CD4-positive, alpha-beta T cell (primary cell): ENCODE measurements around the gene LAMTOR2. TPM values are rescaled to one million over a fixed set of nuclear protein-coding genes. Genes with fewer than 3 reads are reported as not detected.

ENCODE experiments used
- ATAC-seq: fragments of 200-7000 bp; cut with Tn5 transposase; one replicate; pipeline ENCODE4 v1.10.0; 2022; ENCODE audit warnings: mild to moderate bottlenecking; ENCODE audit not compliant: poor library complexity
- CTCF ChIA-PET: fragments of 350-600 bp; sonication (Branson Sonifier 250); formaldehyde crosslinking; loops from one replicate; lab custom pipeline; 2021; ENCODE audit warnings: antibody characterized with exemption, inconsistent platforms; lab: Charles Lee
- POLR2A ChIA-PET: fragments of 350-600 bp; sonication (Branson Sonifier 250); formaldehyde crosslinking; loops from one replicate; lab custom pipeline; 2021; ENCODE audit warnings: antibody characterized with exemption, inconsistent platforms; lab: Charles Lee
- DNase-seq, 14 experiments: peaks; one replicate each; pipeline ENCODE4 v3.0.0-alpha.2; 2013 to 2020; ENCODE audit warnings: mixed read lengths in 2 of 14
- H3K27ac ChIP-seq, 2 donors: one replicate each; pipeline versions ENCODE4 v1.5.1 to v1.7.0; 2013; ENCODE audit warnings: low read length in 2 of 2, low read depth in 1 of 2, mild to moderate bottlenecking in 1 of 2
- H3K27me3 ChIP-seq, 2 experiments: 1 replicate in 1 of 2; 2 replicates in 1 of 2; pipeline versions ENCODE4 v1.6.1 to v1.7.0; 2013; ENCODE audit warnings: low read length in 2 of 2, control low read depth in 1 of 2, mild to moderate bottlenecking in 1 of 2, moderate library complexity in 1 of 2; ENCODE audit not compliant: insufficient read depth in 2 of 2, control insufficient read depth in 1 of 2
- H3K36me3 ChIP-seq: one replicate; pipeline ENCODE4 v1.6.1; 2013; ENCODE audit warnings: low read length, control low read depth; ENCODE audit not compliant: insufficient read depth
- H3K4me1 ChIP-seq: one replicate; pipeline ENCODE4 v1.6.1; 2013; ENCODE audit warnings: low read length, control low read depth; ENCODE audit not compliant: insufficient read depth
- H3K4me3 ChIP-seq: one replicate; pipeline ENCODE4 v1.5.1; 2013; ENCODE audit warnings: mild to moderate bottlenecking, low read length, moderate library complexity
- H3K9me3 ChIP-seq, 2 experiments: 1 replicate in 1 of 2; 2 replicates in 1 of 2; pipeline versions ENCODE4 v1.6.1 to v1.7.0; 2013; ENCODE audit warnings: low read length in 2 of 2, mild to moderate bottlenecking in 2 of 2, control low read depth in 1 of 2, moderate library complexity in 1 of 2; ENCODE audit not compliant: control insufficient read depth in 1 of 2, insufficient read depth in 1 of 2
- H3K27ac Mint-ChIP-seq: one replicate; pipeline ENCODE4 v1.8.0; 2020; ENCODE audit warnings: mixed read lengths
- H3K27me3 Mint-ChIP-seq: one replicate; pipeline ENCODE4 v1.8.0; 2021; ENCODE audit warnings: mixed read lengths
- H3K36me3 Mint-ChIP-seq: one replicate; pipeline ENCODE4 v1.8.0; 2021; ENCODE audit warnings: low read depth, mixed read lengths
- H3K4me1 Mint-ChIP-seq: one replicate; pipeline ENCODE4 v1.8.0; 2021; ENCODE audit warnings: low read depth, mixed read lengths
- H3K4me3 Mint-ChIP-seq: one replicate; pipeline ENCODE4 v1.8.0; 2020; ENCODE audit warnings: mild to moderate bottlenecking, mixed read lengths
- H3K9me3 Mint-ChIP-seq: one replicate; pipeline ENCODE4 v1.8.0; 2020; ENCODE audit warnings: mixed read lengths
- CTCF ChIP-seq: fragments of 200-600 bp; IDR thresholded peaks from one replicate; pipeline ENCODE4 v1.8.0; 2022; ENCODE audit warnings: antibody characterized with exemption, mild to moderate bottlenecking
- intact Hi-C, 2 experiments: fragments of 100-400 bp; cut with DNase I in 1 of 2; cut with micrococcal nuclease in 1 of 2; formaldehyde crosslinking; loops; one replicate each; pipeline versions ENCODE4 v1.15.1 to v1.9.0; 2023 to 2025; cut with DNase I, micrococcal nuclease
- total RNA-seq, 174 experiments: library from RNA in 2 of 174; stranded (reverse) in 2 of 174; gene quantifications; one replicate each; pipeline ENCODE4 v1.2.3 and lab custom pipeline; 2021 to 2026

Gene LAMTOR2
- total RNA-seq, 2 experiments from 2014 or later, result 7.0 to 8.7 TPM

DNA sequence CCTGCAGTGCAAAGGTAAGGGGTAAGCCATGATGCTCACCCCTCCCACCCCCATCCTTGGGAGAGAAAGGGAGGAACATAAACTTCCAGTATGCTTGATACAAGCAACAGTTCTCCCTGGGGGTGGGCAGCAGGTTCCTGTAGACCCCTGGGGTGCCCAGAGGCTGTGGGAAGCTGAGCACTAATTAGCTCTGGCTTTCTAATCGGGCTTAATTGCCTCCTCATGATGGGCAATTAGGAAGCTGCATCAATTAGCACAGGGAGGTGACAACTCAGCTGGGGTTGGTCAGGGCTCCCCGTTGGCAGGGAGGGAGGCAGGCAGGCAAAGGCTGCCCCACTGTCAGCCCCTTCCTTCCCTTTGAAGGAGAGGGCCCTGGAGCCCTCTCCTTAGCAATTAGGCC, 44.2 kb downstream of the LAMTOR2 start:
- intact Hi-C loops, result no loop called here
- Mint-ChIP-seq H3K27ac (peak overlapping the region; percentile 82), H3K4me1 (peaks cover 45% of the 10 kb centered on the region), H3K9me3 (no peaks in the 10 kb centered on the region), H3K27me3 (peaks cover 2% of the 10 kb centered on the region), H3K36me3 (no peaks in the 10 kb centered on the region), H3K4me3 (no peak overlapping the region)
- CTCF ChIA-PET, result interaction anchor here (6.8 kb wide), 1 partner anchor 30 kb away, joined by 194 read pairs; no protein-coding TSS in a partner anchor
- peak overlapping the region in 1 of 2 donors; percentile 30 for H3K27ac ChIP-seq
- H3K9me3 ChIP-seq, result no peaks in the 10 kb centered on the region
- POLR2A ChIA-PET, result interaction anchor here (1.5 to 4.3 kb wide), 3 partner anchors 16 to 30 kb away, joined by 8 to 23 read pairs (median 8); partner anchors contain the start of gene LMNA
- H3K4me3 ChIP-seq, result no peak overlapping the region
- no peak for DNase-seq
- no peaks in the 10 kb centered on the region for H3K36me3 ChIP-seq
- H3K4me1 ChIP-seq, result peaks cover 56% of the 10 kb centered on the region
- ATAC-seq, result no peak
- H3K27me3 ChIP-seq, result no peaks in the 10 kb centered on the region
- TF ChIP-seq CTCF, result no peak

- ATAC-seq, result no peak
- POLR2A ChIA-PET, result interaction anchor here (1.5 to 4.3 kb wide), 3 partner anchors 16 to 29 kb away, joined by 8 to 23 read pairs (median 8); partner anchors contain the start of gene LMNA
- intact Hi-C loops, result no loop called here
- CTCF ChIA-PET, result interaction anchor here (1.0 to 6.8 kb wide), 3 partner anchors 30 to 126 kb away, joined by 3 to 194 read pairs (median 4); no protein-coding TSS in a partner anchor
- Mint-ChIP-seq H3K4me3 (no peak overlapping the region), H3K36me3 (no peaks in the 10 kb centered on the region), H3K27me3 (no peaks in the 10 kb centered on the region), H3K9me3 (no peaks in the 10 kb centered on the region), H3K27ac (no peak overlapping the region), H3K4me1 (peaks cover 50% of the 10 kb centered on the region)
- H3K4me3 ChIP-seq, result no peak overlapping the region
- H3K36me3 ChIP-seq, result no peaks in the 10 kb centered on the region
- no peak for DNase-seq
- no peak overlapping the region for H3K27ac ChIP-seq
- TF ChIP-seq CTCF, result no peak
- peaks cover 61% of the 10 kb centered on the region for H3K4me1 ChIP-seq
- no peaks in the 10 kb centered on the region for H3K27me3 ChIP-seq
- H3K9me3 ChIP-seq, result no peaks in the 10 kb centered on the region
Observed at GRCh38 chr1:156099282-156099681, 44.7 kb downstream of the LAMTOR2 start.

DNA sequence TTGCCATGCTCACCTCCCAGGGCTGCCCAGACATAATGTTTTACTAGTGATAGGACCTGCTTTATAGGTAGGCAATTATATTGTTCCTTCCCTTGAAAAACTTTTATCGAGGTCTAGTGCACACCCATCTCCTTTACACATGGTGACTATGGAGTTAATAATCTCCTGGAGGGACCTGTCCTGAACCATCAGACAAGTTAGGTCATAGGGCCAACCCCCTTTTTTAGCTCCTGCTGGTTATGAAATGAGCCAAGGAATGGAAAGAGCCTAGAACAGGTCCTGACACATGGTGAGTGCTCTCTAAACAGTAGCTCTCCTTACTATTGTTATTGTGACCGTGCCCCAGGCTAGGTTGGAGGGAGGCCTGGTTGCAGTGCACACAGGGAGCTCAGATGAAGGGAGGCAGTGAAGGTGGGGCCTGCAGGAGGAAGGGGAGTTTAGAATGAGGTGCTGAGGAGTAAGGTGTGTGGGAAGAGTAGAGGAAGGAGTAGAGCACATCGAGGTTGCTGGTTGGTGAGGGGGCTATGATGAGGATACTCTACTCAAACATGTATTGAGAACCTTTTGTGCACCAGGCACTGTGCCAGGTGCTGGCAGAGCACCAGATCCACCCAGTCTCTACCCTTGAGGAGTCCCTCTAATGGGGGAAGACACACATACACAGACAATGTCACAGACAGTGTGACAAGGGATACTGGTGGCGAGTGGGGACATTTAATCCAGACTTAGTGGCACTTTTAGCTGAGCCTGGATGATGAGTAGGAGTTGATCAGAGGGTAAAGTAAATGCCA, 45.8 kb downstream of the LAMTOR2 start:
- no peaks in the 10 kb centered on the region for H3K9me3 ChIP-seq
- DNase-seq (peak in 1 of 14 experiments; percentile 50), ATAC-seq (no peak)
- ChIA-PET POLR2A (interaction anchor here (1.5 to 1.8 kb wide), 2 partner anchors 26 to 28 kb away, joined by 8 read pairs; no protein-coding TSS in a partner anchor), CTCF (interaction anchor here (1.0 to 6.8 kb wide), 3 partner anchors 28 to 125 kb away, joined by 3 to 194 read pairs (median 4); no protein-coding TSS in a partner anchor)
- no peak overlapping the region for H3K4me3 ChIP-seq
- Mint-ChIP-seq H3K9me3 (no peaks in the 10 kb centered on the region), H3K4me3 (no peak overlapping the region), H3K27ac (peak overlapping the region; percentile 35), H3K27me3 (no peaks in the 10 kb centered on the region), H3K36me3 (no peaks in the 10 kb centered on the region), H3K4me1 (peaks cover 60% of the 10 kb centered on the region)
- peaks cover 66% of the 10 kb centered on the region for H3K4me1 ChIP-seq
- TF ChIP-seq CTCF, result no peak
- H3K27ac ChIP-seq, result no peak overlapping the region
- no peaks in the 10 kb centered on the region for H3K36me3 ChIP-seq
- intact Hi-C loops, result no loop called here
- no peaks in the 10 kb centered on the region for H3K27me3 ChIP-seq
